ENCODE results near the gene TTC12.

Gene TTC12

DNA sequence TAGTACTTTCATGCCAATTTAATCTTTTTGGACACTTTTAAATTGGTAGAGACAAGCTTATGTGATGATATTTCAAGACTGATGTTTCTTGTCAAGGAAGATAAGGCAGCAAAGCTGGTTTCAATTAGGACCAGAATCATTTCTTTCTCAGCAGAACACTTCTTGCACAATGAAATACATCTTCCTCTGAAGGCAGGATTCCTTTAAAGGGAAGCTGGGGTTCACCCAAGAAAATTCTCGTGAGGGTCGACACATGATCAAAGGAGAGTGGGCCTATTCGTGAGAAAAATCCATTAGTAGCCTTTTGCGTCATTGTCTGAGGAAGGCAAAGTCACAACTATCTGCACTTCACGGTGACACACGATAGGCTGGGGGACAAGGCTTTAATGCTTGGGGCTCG, 17.6 kb downstream of the TTC12 start:
- no peak for DNase-seq

DNA sequence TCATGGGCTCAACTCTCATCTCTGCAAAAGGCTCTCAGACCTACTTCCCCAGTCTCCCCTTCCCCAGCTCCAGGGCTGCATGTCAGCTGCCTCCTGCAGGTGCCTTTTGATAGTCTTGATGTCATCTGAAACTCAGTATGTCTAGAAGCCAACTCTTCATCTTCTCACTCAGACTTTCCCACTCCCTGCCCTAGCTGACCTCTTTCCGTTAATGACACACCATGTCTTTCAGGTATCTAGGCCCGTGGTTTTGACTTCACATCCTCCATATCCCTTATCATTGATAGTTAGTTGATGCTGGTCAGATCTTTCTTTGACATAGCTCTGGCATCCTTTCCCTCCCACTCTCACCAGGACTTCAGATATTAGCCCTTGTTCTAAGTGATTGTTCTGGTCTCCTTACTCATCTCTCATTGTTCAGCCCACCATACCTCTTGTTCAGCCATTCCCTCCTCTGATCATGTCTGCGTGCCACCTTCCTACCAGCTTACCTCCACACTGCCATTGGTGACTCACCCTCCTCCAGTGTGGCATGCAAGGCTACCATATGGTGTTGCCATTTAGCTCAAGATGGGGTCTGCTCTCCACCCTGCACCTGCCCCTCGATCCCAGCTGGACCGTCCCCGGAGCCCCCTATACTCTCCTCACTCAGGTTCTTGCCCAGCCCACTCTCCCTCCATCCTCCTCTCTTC, 18.4 kb downstream of the TTC12 start:
- DNase-seq, result no peak

DNA sequence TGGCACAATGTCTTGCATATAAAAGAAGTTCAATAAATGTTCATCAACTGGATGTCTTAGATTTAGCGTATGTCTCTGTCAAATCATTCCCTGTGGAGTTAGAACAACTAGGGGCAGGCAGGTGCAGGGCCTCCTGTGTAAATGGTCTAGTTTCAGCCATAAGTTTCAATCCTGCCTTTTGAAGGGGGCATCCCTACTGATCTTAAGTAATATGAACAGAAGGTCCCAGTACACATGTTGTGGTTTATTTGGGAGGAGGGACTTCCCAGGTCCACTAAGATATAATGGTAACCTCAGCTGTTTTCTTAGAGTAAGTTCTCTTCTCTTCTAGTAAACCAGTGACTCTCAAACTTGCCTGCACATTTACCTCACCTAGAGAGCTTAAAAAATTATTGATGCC, 19.8 kb downstream of the TTC12 start:
- DNase-seq, result no peak

DNA sequence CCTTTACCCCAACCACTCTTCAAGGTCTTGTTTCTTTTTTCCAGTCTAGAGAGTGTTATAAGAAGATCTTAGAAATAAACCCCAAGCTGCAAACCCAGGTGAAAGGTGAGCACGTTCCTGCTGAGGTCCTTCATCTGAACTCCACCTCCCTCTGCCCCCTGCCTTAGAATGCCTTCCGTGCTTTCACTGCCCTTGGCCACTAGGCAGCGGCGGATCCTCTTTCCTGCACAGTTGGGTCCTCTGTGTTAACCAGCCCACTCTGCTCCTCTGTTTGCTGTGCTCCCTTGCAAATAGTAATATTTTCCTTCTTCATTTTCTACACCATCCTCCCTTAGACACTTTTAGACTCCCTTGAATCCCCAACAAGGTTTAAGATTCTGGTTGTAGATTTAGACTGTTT, 24.3 kb downstream of the TTC12 start:
- DNase-seq, result no peak

DNA sequence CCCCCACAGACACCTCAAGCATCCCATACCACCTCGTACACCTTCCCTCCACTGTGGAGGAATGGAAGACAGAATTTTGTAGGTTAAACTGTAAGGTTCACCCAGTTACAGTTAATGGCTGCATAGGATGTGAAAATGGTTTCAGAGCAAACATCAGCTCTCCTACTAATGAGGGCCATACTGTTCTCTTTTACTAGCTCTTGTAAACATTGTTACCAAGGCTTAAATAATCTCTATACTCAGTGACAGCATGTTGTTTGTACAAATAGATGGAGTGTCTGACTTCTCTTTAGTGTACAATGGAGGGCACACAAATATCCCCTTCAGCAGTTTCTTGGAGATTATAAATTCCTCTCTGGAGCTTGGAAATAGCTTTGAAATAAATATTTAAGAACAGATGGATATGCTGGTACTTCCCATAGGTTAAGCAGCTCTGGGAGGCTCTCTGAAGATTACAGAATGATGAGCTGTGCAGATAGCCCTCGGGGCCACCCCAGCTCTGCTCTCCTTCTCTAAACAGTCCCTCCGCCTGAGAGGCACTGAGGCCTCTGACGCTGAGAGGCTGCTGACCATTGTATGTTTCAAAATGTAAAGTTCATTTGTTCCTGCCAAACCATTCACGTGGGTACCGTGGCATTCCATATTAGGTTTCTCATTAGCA, 25.7 kb downstream of the TTC12 start:
- DNase-seq, result no peak

GRCh38 chr11:113341388-113342165, 27.2 kb downstream of the TTC12 start:
- DNase-seq, result no peak

GRCh38 chr11:113345978-113346377, 31.6 kb downstream of the TTC12 start:
- no peak for DNase-seq

GRCh38 chr11:113349528-113349927, 35.1 kb downstream of the TTC12 start:
- DNase-seq, result no peak

GRCh38 chr11:113350336-113351067, 36.1 kb downstream of the TTC12 start:
- DNase-seq, result no peak

DNA sequence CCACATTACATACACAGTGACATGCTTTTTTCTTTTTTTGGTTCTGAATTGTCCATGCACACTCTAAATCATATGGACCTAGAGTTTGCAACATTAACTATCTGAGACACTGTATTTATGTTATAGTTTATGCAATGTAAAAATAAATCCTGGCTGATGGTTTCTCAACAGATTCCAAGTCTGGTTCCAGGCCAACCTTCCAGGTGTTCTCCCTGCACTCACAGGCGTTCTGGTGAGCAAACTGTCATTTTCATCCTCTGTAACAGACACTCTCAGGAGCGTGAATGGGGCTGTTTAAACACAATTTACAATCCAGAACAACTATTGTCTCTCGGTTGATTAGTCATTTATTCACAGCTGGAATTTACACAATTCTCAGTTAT, 36.7 kb downstream of the TTC12 start:
- no peak for DNase-seq

GRCh38 chr11:113351480-113351879, 37.1 kb downstream of the TTC12 start:
- no peak for DNase-seq

DNA sequence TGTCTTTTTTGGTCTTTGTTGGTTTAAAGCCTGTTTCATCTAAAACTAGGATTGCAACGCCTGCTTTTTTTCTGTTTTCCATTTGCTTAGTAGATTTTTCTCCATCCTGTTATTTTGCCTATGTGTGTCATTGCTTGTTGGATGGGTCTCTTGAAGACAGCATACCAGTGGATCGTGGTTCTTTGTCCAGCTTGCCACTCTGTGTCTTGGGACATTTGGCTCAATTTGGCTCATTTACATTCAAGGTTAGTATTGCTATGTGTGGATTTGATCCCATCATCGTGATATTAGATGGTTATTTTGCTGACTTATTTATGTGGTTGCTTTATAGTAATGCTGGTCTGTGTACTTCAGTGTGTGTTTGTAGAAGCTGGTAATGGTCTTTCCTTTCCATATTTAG, 41.8 kb downstream of the TTC12 start:
- DNase-seq, result no peak

DNA sequence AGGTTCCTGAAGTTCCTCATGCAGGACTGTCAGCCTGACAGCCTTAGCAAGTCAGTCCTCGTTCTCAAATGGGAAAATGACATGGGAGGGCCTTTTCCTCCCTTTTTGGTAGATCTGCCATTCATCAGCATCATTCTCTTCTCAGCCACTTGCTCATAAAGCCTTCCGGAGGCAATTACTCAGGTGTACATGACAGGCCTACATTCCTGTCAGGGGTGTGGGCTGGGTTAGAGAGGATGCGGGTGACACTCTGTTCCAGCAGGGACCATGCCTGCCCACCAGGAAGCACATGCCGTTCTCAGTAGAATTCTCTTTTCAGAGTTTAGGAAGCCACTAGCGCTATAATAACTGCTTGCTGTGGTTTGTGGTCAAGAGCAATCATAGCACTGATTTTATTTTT, 49.0 kb downstream of the TTC12 start:
- no peak for DNase-seq

DNA sequence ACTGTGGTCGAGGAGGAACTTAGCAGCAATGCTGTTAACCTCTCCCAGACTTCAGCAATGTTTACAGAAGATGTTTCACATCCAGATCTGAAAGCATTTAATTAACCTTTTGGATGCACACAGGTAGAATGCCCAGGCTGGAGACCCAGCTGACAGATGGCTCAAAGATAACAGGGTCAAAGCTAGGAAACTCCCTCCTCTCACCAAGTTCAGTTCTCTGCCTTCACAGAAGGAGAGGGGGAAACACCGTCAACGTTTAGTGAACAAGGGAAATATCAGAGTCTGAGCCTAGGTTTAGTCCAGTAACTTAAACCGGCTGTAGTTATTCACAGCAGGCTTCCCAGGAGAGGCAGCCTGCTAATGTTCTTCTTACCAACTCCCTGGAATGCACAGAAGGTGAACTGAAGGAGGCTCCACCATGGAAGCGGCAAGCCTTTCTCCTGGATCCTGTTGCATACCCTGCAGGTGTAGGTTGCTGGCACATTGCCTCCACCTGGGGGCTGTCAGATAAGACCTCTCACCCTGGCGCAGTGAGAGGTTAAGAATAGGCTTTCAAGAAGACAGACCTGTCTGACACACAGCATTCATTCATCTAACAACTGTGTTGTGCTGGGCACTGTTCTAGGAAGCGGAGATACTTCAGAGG, 49.7 kb downstream of the TTC12 start:
- DNase-seq, result no peak

- no peak for DNase-seq
These were observed 51.5 kb downstream of the TTC12 start for GRCh38 chr11:113365895-113366294.

GRCh38 chr11:113369411-113369810, 55.0 kb downstream of the TTC12 start:
- no peak for DNase-seq

DNA sequence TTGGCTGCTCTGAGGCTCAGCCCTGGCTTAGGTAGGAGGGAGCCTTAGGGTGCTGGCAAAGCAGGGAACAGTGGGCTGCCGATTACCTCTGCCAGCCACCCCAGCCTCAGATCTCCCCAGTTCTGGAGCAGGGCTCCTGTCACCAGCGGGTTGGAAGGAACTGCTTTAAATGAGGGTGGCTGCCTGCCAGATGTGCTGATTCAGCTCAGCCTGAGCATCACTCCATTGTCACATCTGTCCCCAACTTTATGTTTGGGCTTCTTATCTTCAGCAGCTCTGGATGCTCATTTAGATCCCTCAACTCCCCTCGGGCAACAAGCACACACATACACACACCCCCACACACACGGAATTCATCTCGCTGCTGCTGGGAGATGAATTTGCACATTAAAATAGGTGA, 56.3 kb downstream of the TTC12 start:
- DNase-seq, result no peak

DNA sequence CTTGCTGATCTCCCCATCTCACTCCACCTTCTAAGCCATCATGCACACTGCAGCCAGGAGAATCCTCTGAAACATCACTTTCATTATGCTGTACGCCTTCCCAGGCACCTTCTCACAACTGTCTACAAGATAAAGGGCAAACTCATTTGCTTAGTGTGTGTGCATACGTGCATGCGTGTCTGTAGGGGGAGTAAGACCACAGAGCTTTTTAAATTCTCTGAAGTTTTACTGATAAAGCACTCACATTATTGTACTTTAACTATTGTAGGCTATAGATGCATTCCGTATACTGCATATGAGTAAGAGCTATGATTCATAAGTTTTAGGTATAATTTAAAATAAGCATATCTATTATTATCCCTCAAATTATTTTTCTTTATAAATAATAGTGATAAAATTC, 57.9 kb downstream of the TTC12 start:
- no peak for DNase-seq

DNA sequence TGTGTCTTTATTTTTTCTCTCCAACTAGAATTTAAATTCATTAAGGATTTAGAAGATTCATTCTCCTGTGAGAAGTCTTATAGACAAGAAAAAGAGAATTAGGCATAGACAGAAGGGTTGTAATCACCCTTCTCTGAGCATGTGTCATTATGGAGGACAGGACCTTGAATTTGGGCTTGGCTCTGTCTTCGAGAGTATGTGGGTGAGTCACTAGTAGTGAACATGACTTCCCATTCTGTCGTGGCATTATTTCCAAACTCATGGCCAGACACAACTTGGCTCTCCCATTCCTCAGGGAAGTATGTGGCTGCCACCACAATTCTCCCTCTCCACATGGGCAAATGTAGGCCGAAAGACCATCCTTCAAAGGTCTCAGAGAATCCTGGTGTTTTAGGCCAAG, 58.9 kb downstream of the TTC12 start:
- no peak for DNase-seq

DNA sequence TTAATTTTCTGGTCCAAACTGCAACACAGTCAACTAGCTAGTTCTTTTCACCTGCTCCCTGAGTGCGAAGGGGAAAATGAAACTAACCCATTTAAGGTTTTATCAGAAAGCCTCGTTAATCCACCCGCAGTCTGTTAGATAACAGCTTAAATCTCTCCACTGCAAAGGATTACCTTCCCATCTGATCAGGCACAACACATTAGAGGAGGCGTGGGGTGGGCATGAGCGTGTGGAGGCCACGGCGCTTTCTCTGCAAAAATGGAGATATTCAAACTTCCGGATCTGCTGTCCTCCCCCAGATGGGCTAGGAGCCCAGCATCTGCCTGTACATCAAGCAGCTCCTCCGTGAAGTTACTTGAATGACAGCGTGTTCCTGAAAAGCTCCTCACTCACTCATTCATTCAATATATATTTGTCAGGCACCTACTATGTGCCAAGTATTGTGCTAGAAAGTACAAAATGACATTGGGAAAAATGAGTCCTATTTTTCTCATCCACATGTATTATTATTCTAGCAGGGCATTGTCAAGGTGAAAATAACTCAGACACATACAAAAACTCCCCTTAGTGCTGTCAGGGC, 59.7 kb downstream of the TTC12 start:
- DNase-seq, result no peak

DNA sequence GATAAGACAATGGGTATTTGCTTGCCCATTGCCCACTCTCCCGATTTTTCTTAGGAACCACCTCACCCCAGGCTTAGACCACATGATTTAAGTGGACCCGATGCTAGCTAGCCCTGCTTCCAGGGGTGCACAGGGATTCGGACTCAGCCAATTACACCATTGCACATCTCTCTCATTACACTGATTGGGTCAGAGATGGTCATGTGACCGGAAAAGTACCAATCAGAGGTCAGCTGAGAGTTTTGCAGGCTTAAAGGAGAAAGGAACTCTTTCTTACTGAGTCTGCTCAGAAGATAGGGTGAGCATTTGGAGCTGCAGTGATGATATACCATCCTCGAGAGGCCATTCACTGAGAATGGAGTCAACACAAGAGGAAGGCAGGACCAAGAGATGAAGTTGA, 61.0 kb downstream of the TTC12 start:
- no peak for DNase-seq

GRCh38 chr11:113376156-113376555, 61.8 kb downstream of the TTC12 start:
- DNase-seq, result no peak
